Panc1 (cell line): ENCODE results near the gene CD22. TPM values are rescaled to one million over a fixed set of nuclear protein-coding genes. Genes with fewer than 3 reads are reported as not detected.
"Not testable (repeated sequence)": the region's sequence is repeated elsewhere in the genome, so short reads cannot be mapped to it uniquely, and the experiment has no call there.

Source experiments
- ATAC-seq: fragments of 200-7000 bp; cut with Tn5 transposase; 2 replicates; pipeline ENCODE4 v1.9.1; 2020; ENCODE audit warnings: mild to moderate bottlenecking, moderate library complexity
- BruUV-seq: library from RNA; stranded (reverse); fragments of 400-500 nt; replicated peaks from 2 replicates; lab custom pipeline; 2021; lab: Mats Ljungman, UMichigan
- CTCF ChIA-PET: fragments of 300-600 bp; sonication (Branson Sonifier 250); formaldehyde crosslinking; loops from one replicate; lab custom pipeline; 2022; ENCODE audit warnings: antibody characterized with exemption; lab: Charles Lee
- POLR2A ChIA-PET: fragments of 300-600 bp; sonication (Branson Sonifier 250); formaldehyde crosslinking; loops from one replicate; lab custom pipeline; 2022; ENCODE audit warnings: antibody characterized with exemption; lab: Charles Lee
- DNase-seq: peaks from one replicate; pipeline ENCODE4 v3.0.0-alpha.2; 2010; ENCODE audit warnings: low read depth, low spot score
- H3K27ac ChIP-seq: 2 replicates; pipeline ENCODE4 v1.5.1; 2011; ENCODE audit warnings: mild to moderate bottlenecking, low read length, inconsistent platforms
- H3K27me3 ChIP-seq: fragments of 200-500 bp; sonication (Bioruptor generic); 2 replicates; pipeline ENCODE4 v1.6.0; 2014; ENCODE audit warnings: low read length, inconsistent platforms; ENCODE audit not compliant: control insufficient read depth, insufficient read depth
- H3K36me3 ChIP-seq: fragments of 200-500 bp; sonication (Bioruptor generic); 2 replicates; pipeline ENCODE4 v1.5.1; 2014; ENCODE audit warnings: inconsistent platforms, mild to moderate bottlenecking, low read length, moderate library complexity; ENCODE audit not compliant: control insufficient read depth, insufficient read depth
- H3K4me1 ChIP-seq: 2 replicates; pipeline ENCODE4 v1.5.1; 2011; ENCODE audit warnings: inconsistent platforms, mild to moderate bottlenecking, low read length, moderate library complexity; ENCODE audit not compliant: control insufficient read depth, insufficient read depth
- H3K4me3 ChIP-seq, 2 experiments: 2 replicates each; pipeline ENCODE4 v1.5.1; 2011 to 2012; ENCODE audit warnings: low read depth in 2 of 2, low read length in 2 of 2, mild to moderate bottlenecking in 2 of 2, inconsistent platforms in 1 of 2, moderate library complexity in 1 of 2
- H3K9me3 ChIP-seq: fragments of 200-500 bp; sonication (Bioruptor generic); 2 replicates; pipeline ENCODE4 v1.5.1; 2014; ENCODE audit warnings: low read depth, mild to moderate bottlenecking, inconsistent platforms, low read length, moderate library complexity; ENCODE audit not compliant: control insufficient read depth, insufficient read depth
- POLR2AphosphoS5 ChIP-seq: IDR thresholded peaks from 2 replicates; pipeline ENCODE4 v1.6.1; 2012; ENCODE audit warnings: mild to moderate bottlenecking, low read depth, low read length, moderate library complexity
- SIN3A ChIP-seq: IDR thresholded peaks from 2 replicates; pipeline ENCODE4 v1.6.1; 2012; ENCODE audit warnings: low read depth, mild to moderate bottlenecking, low read length, moderate library complexity, borderline replicate concordance; ENCODE audit not compliant: insufficient read depth
- TCF7L2 ChIP-seq: IDR thresholded peaks from 2 replicates; pipeline ENCODE4 v1.6.1; 2011; ENCODE audit warnings: mild to moderate bottlenecking, low read depth, low read length, inconsistent platforms
- in situ Hi-C: cut with HindIII; loops from 2 replicates; pipeline ENCODE4 v1.10.0; 2016; ENCODE audit warnings: low sequenced_read_pairs, low pct_unique_long_range_greater_than_20kb
- intact Hi-C: fragments of 100-400 bp; cut with micrococcal nuclease; formaldehyde crosslinking; loops from one replicate; pipeline ENCODE4 v1.10.0; 2022; ENCODE audit not compliant: unreplicated experiment
- total RNA-seq: library from RNA; stranded (reverse); gene quantifications from one replicate; pipeline ENCODE4 v1.2.1, GENCODE V29; 2021; ENCODE audit not compliant: unreplicated experiment
- TF ChIP-seq, protein P1 (sequence below), 2 experiments: IDR thresholded peaks; 2 replicates each; pipeline ENCODE4 v1.6.1; 2011 to 2012; ENCODE audit warnings: low read depth in 2 of 2, control low read depth in 1 of 2, low read length in 1 of 2, mild to moderate bottlenecking in 1 of 2, moderate library complexity in 1 of 2; ENCODE audit not compliant: insufficient read depth in 1 of 2
- TF ChIP-seq, protein P2 (sequence below): fragments of 450-650 bp; IDR thresholded peaks from 2 replicates; pipeline ENCODE4 v1.5.1; 2017; ENCODE audit warnings: mild to moderate bottlenecking

Gene CD22
- total RNA-seq, 1 experiment from 2014 or later, result 0.74 TPM

DNA sequence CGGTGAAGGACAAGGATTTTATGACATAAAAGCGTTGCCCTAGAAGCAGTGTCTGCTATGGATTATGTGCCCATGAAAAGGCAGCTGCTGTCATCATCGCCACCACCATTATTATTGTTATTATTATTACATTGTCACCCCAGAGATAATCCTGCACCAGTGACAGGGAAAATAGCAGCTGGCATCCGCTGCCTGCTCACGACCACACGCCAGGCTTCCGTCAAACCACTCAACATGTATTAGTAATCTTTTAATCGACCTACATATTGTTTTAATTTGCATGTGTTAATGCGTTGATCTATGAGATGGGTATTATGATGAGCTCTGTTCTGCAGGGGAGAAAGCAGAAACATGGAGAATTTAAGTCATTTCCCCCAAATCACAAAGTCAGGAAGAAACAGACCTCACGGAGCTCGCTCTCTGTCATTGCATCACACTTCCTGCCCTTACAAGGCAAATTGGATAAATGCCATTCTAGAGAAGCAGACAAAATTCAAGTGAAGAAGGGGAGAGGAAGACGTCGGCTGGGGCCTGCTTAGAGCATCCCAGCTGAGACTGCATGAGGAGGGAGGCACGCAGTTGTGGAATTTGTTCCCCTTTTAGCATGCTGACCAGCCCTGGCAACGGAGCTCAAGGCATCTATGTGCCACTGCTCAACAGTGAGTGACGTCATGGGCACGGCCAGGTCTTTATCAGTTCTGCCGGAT is 29.0 kb downstream of the CD22 start, which contains the start of gene FFAR3:
Gene FFAR3, plus strand, starts transcription at position 594 of the 707 bp plus-strand sequence. CDS start 431 bp downstream, outside the sequence.
- POLR2A ChIA-PET, result no interaction called here
- TF ChIP-seq, protein P1, sequence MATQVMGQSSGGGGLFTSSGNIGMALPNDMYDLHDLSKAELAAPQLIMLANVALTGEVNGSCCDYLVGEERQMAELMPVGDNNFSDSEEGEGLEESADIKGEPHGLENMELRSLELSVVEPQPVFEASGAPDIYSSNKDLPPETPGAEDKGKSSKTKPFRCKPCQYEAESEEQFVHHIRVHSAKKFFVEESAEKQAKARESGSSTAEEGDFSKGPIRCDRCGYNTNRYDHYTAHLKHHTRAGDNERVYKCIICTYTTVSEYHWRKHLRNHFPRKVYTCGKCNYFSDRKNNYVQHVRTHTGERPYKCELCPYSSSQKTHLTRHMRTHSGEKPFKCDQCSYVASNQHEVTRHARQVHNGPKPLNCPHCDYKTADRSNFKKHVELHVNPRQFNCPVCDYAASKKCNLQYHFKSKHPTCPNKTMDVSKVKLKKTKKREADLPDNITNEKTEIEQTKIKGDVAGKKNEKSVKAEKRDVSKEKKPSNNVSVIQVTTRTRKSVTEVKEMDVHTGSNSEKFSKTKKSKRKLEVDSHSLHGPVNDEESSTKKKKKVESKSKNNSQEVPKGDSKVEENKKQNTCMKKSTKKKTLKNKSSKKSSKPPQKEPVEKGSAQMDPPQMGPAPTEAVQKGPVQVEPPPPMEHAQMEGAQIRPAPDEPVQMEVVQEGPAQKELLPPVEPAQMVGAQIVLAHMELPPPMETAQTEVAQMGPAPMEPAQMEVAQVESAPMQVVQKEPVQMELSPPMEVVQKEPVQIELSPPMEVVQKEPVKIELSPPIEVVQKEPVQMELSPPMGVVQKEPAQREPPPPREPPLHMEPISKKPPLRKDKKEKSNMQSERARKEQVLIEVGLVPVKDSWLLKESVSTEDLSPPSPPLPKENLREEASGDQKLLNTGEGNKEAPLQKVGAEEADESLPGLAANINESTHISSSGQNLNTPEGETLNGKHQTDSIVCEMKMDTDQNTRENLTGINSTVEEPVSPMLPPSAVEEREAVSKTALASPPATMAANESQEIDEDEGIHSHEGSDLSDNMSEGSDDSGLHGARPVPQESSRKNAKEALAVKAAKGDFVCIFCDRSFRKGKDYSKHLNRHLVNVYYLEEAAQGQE (IDR thresholded peaks at IDR 0.05; ENCODE audit: insufficient read depth in 1 of 2, low read depth in 2 of 2, low read length in 1 of 2), result no peak
- no peak for TF ChIP-seq TCF7L2
- TF ChIP-seq SIN3A, result no peak
- TF ChIP-seq POLR2AphosphoS5, result no peak
- TF ChIP-seq, protein P2, sequence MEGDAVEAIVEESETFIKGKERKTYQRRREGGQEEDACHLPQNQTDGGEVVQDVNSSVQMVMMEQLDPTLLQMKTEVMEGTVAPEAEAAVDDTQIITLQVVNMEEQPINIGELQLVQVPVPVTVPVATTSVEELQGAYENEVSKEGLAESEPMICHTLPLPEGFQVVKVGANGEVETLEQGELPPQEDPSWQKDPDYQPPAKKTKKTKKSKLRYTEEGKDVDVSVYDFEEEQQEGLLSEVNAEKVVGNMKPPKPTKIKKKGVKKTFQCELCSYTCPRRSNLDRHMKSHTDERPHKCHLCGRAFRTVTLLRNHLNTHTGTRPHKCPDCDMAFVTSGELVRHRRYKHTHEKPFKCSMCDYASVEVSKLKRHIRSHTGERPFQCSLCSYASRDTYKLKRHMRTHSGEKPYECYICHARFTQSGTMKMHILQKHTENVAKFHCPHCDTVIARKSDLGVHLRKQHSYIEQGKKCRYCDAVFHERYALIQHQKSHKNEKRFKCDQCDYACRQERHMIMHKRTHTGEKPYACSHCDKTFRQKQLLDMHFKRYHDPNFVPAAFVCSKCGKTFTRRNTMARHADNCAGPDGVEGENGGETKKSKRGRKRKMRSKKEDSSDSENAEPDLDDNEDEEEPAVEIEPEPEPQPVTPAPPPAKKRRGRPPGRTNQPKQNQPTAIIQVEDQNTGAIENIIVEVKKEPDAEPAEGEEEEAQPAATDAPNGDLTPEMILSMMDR, result no peak
- peaks cover 2% of the 10 kb centered on the region; the same call in 1 of the 2 replicates for H3K27me3 ChIP-seq
- H3K9me3 ChIP-seq, result no peaks in the 10 kb centered on the region
- in situ Hi-C loops (no loop called here), intact Hi-C loops (loop anchor here (10.0 kb wide), 1 partner anchor 137 kb away; the partner anchor contains the start of gene KRTDAP)
- DNase-seq, result no peak
- CTCF ChIA-PET, result interaction anchor here (1.3 kb wide), 1 partner anchor 26 kb away, joined by 3 read pairs; no protein-coding TSS in a partner anchor
- no peak within 1 kb of the TSS for H3K4me3 ChIP-seq
- no TSS peak for BruUV-seq
- H3K27ac ChIP-seq, result no peak within 1 kb of the TSS
- ATAC-seq, result no peak
- no peaks in the 10 kb centered on the region for H3K4me1 ChIP-seq
- no peaks in the 10 kb centered on the region for H3K36me3 ChIP-seq

DNA sequence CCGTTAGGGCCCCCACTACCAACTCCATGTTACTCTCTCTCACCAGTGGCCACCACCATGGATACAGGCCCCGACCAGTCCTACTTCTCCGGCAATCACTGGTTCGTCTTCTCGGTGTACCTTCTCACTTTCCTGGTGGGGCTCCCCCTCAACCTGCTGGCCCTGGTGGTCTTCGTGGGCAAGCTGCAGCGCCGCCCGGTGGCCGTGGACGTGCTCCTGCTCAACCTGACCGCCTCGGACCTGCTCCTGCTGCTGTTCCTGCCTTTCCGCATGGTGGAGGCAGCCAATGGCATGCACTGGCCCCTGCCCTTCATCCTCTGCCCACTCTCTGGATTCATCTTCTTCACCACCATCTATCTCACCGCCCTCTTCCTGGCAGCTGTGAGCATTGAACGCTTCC is 29.8 kb downstream of the CD22 start:
- H3K4me3 ChIP-seq, in situ Hi-C loops, H3K27me3 ChIP-seq, CTCF ChIA-PET, POLR2A ChIA-PET, H3K36me3 ChIP-seq, DNase-seq, H3K4me1 ChIP-seq, BruUV-seq, H3K9me3 ChIP-seq, ATAC-seq, H3K27ac ChIP-seq: not testable (repeated sequence)
- intact Hi-C loops, result loop anchor here (10.0 kb wide), 1 partner anchor 136 kb away; the partner anchor contains the start of gene KRTDAP

DNA sequence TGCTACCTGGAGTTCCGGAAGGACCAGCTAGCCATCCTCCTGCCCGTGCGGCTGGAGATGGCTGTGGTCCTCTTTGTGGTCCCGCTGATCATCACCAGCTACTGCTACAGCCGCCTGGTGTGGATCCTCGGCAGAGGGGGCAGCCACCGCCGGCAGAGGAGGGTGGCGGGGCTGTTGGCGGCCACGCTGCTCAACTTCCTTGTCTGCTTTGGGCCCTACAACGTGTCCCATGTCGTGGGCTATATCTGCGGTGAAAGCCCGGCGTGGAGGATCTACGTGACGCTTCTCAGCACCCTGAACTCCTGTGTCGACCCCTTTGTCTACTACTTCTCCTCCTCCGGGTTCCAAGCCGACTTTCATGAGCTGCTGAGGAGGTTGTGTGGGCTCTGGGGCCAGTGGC is 30.4 kb downstream of the CD22 start:
- ATAC-seq, BruUV-seq, in situ Hi-C loops, H3K9me3 ChIP-seq, H3K4me1 ChIP-seq, POLR2A ChIA-PET, H3K27me3 ChIP-seq, H3K36me3 ChIP-seq, H3K27ac ChIP-seq, DNase-seq, H3K4me3 ChIP-seq, CTCF ChIA-PET: not testable (repeated sequence)
- intact Hi-C loops, result loop anchor here (10.0 kb wide), 1 partner anchor 135 kb away; the partner anchor contains the start of gene KRTDAP

DNA sequence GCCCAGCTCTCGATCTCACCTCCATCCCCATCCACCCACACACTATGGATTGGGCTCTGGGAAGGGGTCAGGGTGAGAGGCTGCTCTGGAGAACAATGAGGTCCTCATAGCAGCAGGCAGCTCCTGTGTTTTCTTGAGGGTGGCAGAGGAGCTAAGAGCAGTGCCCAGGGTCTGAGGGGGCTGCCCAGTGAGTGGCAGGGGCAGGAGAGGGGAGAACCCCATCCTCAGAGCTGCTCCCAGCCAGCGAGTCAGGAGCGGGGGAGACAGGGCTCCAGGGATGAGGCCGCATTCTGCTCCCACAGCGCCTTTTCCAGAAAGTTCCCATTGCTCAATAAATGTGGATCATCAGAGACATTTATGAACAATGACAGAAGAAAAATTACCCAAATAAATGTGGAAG is 31.1 kb downstream of the CD22 start:
- H3K27ac ChIP-seq, H3K4me1 ChIP-seq, ATAC-seq, CTCF ChIA-PET, H3K36me3 ChIP-seq, POLR2A ChIA-PET, DNase-seq, H3K4me3 ChIP-seq, BruUV-seq, H3K27me3 ChIP-seq, intact Hi-C loops, H3K9me3 ChIP-seq, in situ Hi-C loops: not testable (repeated sequence)
